ENCODE measurements around the gene LRP1-AS. TPM values are rescaled to one million over a fixed set of nuclear protein-coding genes. Genes with fewer than 3 reads are reported as not detected.

Gene LRP1-AS
- total RNA-seq, 1 experiment from 2014 or later = not detected

DNA sequence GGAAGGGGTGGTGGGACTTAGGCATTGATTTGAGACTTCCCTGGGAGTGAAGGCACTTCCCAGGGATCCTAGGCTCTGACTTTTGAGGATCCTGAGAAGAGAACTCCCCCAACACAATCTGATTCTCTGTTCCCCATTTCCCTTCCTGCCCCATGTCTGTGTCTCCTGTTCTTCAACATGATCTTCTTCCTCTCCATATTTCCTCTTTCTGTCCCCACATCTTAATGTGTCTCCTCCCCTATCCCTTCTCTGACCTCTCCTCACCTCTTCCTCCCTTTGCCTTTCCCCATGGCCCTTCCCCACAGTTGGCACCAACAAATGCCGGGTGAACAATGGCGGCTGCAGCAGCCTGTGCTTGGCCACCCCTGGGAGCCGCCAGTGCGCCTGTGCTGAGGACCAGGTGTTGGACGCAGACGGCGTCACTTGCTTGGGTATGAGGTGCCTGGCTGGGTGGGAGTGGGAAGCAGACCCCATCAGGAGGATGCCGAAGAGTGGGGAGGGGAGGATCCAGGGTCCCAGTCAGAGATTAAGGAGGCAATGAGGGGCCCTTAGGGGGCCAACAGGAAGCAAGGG, 15.2 kb upstream of the LRP1-AS start:
- intact Hi-C loops (cut with micrococcal nuclease) = no loop called here
- CTCF ChIA-PET = no interaction called here
- ATAC-seq = no peak

More for the DNA sequence above, 15.2 kb upstream of the LRP1-AS start:
- H3K27me3 ChIP-seq (ENCODE audit: insufficient read depth, low read length) = no peaks in the 10 kb centered on the region
- no peaks in the 10 kb centered on the region for H3K9me2 ChIP-seq (ENCODE audit: insufficient read depth)
- H2AFZ ChIP-seq (ENCODE audit: low read depth, low read length, poor library complexity, severe bottlenecking) = no peak overlapping the region
- no peak overlapping the region for H3K4me3 ChIP-seq (replicated peaks in 1 of 2; ENCODE audit: low read depth in 1 of 2, low read length in 2 of 2)
- H3K36me3 ChIP-seq (ENCODE audit: control insufficient read depth in 1 of 2, insufficient read depth in 2 of 2, low read length in 2 of 2) = no peaks in the 10 kb centered on the region
- H3K27ac ChIP-seq (ENCODE audit: low read depth, low read length) = no peak overlapping the region
- H3K9ac ChIP-seq (ENCODE audit: low read length) = no peak overlapping the region
- peaks cover 14 to 31% of the 10 kb centered on the region in 2 experiments for H3K4me1 ChIP-seq (ENCODE audit: control insufficient read depth in 1 of 2, insufficient read depth in 2 of 2, low read length in 2 of 2)
- BruUV-seq (replicated peaks) = no TSS peak
- TF ChIP-seq ELF1 (IDR thresholded peaks at IDR 0.05; ENCODE audit: borderline replicate concordance, low read depth) (no peak), CBX3 (IDR thresholded peaks at IDR 0.05; ENCODE audit: low read depth) (no peak), EZH2 (IDR thresholded peaks at IDR 0.05) (no peak), JUND (IDR thresholded peaks at IDR 0.05) (no peak)
- TF ChIP-seq, protein P1, sequence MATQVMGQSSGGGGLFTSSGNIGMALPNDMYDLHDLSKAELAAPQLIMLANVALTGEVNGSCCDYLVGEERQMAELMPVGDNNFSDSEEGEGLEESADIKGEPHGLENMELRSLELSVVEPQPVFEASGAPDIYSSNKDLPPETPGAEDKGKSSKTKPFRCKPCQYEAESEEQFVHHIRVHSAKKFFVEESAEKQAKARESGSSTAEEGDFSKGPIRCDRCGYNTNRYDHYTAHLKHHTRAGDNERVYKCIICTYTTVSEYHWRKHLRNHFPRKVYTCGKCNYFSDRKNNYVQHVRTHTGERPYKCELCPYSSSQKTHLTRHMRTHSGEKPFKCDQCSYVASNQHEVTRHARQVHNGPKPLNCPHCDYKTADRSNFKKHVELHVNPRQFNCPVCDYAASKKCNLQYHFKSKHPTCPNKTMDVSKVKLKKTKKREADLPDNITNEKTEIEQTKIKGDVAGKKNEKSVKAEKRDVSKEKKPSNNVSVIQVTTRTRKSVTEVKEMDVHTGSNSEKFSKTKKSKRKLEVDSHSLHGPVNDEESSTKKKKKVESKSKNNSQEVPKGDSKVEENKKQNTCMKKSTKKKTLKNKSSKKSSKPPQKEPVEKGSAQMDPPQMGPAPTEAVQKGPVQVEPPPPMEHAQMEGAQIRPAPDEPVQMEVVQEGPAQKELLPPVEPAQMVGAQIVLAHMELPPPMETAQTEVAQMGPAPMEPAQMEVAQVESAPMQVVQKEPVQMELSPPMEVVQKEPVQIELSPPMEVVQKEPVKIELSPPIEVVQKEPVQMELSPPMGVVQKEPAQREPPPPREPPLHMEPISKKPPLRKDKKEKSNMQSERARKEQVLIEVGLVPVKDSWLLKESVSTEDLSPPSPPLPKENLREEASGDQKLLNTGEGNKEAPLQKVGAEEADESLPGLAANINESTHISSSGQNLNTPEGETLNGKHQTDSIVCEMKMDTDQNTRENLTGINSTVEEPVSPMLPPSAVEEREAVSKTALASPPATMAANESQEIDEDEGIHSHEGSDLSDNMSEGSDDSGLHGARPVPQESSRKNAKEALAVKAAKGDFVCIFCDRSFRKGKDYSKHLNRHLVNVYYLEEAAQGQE (IDR thresholded peaks at IDR 0.05; ENCODE audit: low read depth) = no peak
- TF ChIP-seq, protein P2, sequence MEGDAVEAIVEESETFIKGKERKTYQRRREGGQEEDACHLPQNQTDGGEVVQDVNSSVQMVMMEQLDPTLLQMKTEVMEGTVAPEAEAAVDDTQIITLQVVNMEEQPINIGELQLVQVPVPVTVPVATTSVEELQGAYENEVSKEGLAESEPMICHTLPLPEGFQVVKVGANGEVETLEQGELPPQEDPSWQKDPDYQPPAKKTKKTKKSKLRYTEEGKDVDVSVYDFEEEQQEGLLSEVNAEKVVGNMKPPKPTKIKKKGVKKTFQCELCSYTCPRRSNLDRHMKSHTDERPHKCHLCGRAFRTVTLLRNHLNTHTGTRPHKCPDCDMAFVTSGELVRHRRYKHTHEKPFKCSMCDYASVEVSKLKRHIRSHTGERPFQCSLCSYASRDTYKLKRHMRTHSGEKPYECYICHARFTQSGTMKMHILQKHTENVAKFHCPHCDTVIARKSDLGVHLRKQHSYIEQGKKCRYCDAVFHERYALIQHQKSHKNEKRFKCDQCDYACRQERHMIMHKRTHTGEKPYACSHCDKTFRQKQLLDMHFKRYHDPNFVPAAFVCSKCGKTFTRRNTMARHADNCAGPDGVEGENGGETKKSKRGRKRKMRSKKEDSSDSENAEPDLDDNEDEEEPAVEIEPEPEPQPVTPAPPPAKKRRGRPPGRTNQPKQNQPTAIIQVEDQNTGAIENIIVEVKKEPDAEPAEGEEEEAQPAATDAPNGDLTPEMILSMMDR (IDR thresholded peaks at IDR 0.05 in 2 of 3, conservative IDR thresholded peaks at IDR 0.05 in 1 of 3; ENCODE audit: borderline replicate concordance in 1 of 3, insufficient read depth in 1 of 3, low read depth in 2 of 3, low read length in 2 of 3) = no peak
- RAD21 ChIA-PET (ENCODE audit: low non-redundant PET in 1 of 2, low total read pairs in 2 of 2, uncharacterized antibody in 2 of 2, unreplicated experiment in 2 of 2) = no interaction called here
- no peaks in the 10 kb centered on the region for H4K20me1 ChIP-seq (ENCODE audit: insufficient read depth)
- no peak overlapping the region for H3K4me2 ChIP-seq (ENCODE audit: low read length)
- no peak for DNase-seq (ENCODE audit: low read depth, low spot score)
- H3K79me2 ChIP-seq (ENCODE audit: insufficient read depth, low read length) = no peaks in the 10 kb centered on the region
- no peaks in the 10 kb centered on the region for H3K9me3 ChIP-seq (ENCODE audit: control insufficient read depth in 1 of 2, insufficient read depth in 1 of 2, low read depth in 1 of 2, low read length in 2 of 2)
- POLR2A ChIA-PET = no interaction called here

Data from HCT116 (cell line).